HL-60 (cell line): ENCODE data around the gene SORBS2.

Source experiments
- DNase-seq, 2 experiments: peaks; one replicate each; pipeline ENCODE4 v3.0.0-alpha.2; 2010 to 2020; ENCODE audit warnings: low read depth in 1 of 2, low spot score in 1 of 2
- H3K27ac ChIP-seq: fragments of 250-450 bp; sonication (Bioruptor Pico); replicated peaks from 2 replicates; pipeline ENCODE4 v1.5.1; 2020; ENCODE audit warnings: mild to moderate bottlenecking, moderate library complexity
- H3K27me3 ChIP-seq: fragments of 250-450 bp; sonication (Bioruptor Pico); 2 replicates; pipeline ENCODE4 v1.5.1; 2021; ENCODE audit warnings: mild to moderate bottlenecking, moderate library complexity; ENCODE audit not compliant: insufficient read depth, poor library complexity, severe bottlenecking
- H3K4me3 ChIP-seq: replicated peaks from 2 replicates; pipeline ENCODE4 v1.5.1; 2011; ENCODE audit warnings: mild to moderate bottlenecking, control low read depth, low read length; ENCODE audit not compliant: insufficient read depth
- GABPA ChIP-seq: IDR thresholded peaks from 2 replicates; pipeline ENCODE4 v1.6.1; 2012; ENCODE audit warnings: low read depth
- POLR2AphosphoS5 ChIP-seq: IDR thresholded peaks from 2 replicates; pipeline ENCODE4 v1.6.1; 2012; ENCODE audit warnings: low read depth
- SPI1 ChIP-seq: IDR thresholded peaks from 2 replicates; pipeline ENCODE4 v1.6.1; 2012; ENCODE audit warnings: low read depth, mild to moderate bottlenecking, borderline replicate concordance
- TF ChIP-seq, protein P1 (sequence below): IDR thresholded peaks from one replicate; pipeline ENCODE4 v1.5.1; 2011; ENCODE audit warnings: low read length, control low read depth, inconsistent platforms; ENCODE audit not compliant: insufficient read depth
- TF ChIP-seq, protein P2 (sequence below): IDR thresholded peaks from 2 replicates; pipeline ENCODE4 v1.6.1; 2012; ENCODE audit warnings: low read depth; ENCODE audit not compliant: insufficient replicate concordance

SORBS2 gene

GRCh38 chr4:185669288-185669687 lies 142.7 kb downstream of the SORBS2 start:
- DNase-seq: no peak
- TF ChIP-seq SPI1 (no peak), GABPA (no peak), POLR2AphosphoS5 (no peak)
- TF ChIP-seq, protein P1, sequence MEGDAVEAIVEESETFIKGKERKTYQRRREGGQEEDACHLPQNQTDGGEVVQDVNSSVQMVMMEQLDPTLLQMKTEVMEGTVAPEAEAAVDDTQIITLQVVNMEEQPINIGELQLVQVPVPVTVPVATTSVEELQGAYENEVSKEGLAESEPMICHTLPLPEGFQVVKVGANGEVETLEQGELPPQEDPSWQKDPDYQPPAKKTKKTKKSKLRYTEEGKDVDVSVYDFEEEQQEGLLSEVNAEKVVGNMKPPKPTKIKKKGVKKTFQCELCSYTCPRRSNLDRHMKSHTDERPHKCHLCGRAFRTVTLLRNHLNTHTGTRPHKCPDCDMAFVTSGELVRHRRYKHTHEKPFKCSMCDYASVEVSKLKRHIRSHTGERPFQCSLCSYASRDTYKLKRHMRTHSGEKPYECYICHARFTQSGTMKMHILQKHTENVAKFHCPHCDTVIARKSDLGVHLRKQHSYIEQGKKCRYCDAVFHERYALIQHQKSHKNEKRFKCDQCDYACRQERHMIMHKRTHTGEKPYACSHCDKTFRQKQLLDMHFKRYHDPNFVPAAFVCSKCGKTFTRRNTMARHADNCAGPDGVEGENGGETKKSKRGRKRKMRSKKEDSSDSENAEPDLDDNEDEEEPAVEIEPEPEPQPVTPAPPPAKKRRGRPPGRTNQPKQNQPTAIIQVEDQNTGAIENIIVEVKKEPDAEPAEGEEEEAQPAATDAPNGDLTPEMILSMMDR: no peak
- TF ChIP-seq, protein P2, sequence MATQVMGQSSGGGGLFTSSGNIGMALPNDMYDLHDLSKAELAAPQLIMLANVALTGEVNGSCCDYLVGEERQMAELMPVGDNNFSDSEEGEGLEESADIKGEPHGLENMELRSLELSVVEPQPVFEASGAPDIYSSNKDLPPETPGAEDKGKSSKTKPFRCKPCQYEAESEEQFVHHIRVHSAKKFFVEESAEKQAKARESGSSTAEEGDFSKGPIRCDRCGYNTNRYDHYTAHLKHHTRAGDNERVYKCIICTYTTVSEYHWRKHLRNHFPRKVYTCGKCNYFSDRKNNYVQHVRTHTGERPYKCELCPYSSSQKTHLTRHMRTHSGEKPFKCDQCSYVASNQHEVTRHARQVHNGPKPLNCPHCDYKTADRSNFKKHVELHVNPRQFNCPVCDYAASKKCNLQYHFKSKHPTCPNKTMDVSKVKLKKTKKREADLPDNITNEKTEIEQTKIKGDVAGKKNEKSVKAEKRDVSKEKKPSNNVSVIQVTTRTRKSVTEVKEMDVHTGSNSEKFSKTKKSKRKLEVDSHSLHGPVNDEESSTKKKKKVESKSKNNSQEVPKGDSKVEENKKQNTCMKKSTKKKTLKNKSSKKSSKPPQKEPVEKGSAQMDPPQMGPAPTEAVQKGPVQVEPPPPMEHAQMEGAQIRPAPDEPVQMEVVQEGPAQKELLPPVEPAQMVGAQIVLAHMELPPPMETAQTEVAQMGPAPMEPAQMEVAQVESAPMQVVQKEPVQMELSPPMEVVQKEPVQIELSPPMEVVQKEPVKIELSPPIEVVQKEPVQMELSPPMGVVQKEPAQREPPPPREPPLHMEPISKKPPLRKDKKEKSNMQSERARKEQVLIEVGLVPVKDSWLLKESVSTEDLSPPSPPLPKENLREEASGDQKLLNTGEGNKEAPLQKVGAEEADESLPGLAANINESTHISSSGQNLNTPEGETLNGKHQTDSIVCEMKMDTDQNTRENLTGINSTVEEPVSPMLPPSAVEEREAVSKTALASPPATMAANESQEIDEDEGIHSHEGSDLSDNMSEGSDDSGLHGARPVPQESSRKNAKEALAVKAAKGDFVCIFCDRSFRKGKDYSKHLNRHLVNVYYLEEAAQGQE: no peak
- Histone ChIP-seq H3K27ac (no peak overlapping the region), H3K4me3 (no peak overlapping the region), H3K27me3 (no peaks in the 10 kb centered on the region)

DNA sequence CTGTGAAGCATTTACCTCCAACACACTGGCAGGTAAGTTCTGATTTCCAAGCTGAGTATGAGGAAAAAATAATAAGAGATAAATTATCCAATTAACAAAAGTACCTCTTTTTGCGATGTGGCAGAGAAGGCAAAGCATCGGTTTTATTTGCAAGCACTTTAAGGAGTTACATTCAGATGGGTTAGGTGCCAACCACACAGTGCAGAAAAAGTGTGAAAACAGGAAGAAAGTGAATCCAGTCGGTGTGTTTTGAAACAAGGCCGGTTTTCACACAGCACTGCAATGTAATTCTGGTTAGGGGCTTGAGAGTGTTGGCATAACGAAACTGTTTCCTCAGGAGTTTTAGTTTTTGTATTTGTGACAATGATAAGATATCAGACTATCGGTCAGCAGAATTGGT lies 145.8 kb downstream of the SORBS2 start:
- TF ChIP-seq SPI1 (no peak), GABPA (no peak), POLR2AphosphoS5 (no peak)
- TF ChIP-seq, protein P1: no peak
- TF ChIP-seq, protein P2: no peak
- H3K27me3 ChIP-seq: no peaks in the 10 kb centered on the region
- H3K4me3 ChIP-seq: no peak overlapping the region
- no peak overlapping the region for H3K27ac ChIP-seq
- no peak for DNase-seq

DNA sequence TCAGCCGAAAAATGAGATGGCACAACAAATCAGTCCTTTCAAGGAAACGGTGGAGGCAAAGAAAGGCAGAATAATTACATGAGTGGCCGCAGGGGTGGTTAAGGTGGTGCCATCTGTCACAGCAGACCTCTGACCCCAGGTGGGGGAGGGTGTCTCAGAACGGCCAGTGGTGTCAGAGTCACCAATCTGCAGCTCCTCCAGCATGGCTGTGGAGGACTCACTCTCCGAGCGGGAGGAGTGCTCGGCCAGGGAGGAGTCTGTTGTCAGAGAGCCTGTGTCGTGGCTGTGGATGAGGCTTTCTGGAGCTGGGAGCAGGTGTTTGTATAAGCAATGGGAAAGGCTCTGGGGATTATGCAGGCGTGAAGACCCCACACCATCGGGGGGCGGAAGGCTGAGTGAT lies 146.3 kb downstream of the SORBS2 start:
- DNase-seq: no peak
- no peak for TF ChIP-seq GABPA
- no peak for TF ChIP-seq POLR2AphosphoS5
- TF ChIP-seq SPI1: no peak
- TF ChIP-seq, protein P2: no peak
- TF ChIP-seq, protein P1: no peak
- H3K27me3 ChIP-seq: no peaks in the 10 kb centered on the region
- H3K27ac ChIP-seq: no peak overlapping the region
- no peak overlapping the region for H3K4me3 ChIP-seq
